Measurements from ENCODE around the gene AP3D1.

The AP3D1 gene

DNA sequence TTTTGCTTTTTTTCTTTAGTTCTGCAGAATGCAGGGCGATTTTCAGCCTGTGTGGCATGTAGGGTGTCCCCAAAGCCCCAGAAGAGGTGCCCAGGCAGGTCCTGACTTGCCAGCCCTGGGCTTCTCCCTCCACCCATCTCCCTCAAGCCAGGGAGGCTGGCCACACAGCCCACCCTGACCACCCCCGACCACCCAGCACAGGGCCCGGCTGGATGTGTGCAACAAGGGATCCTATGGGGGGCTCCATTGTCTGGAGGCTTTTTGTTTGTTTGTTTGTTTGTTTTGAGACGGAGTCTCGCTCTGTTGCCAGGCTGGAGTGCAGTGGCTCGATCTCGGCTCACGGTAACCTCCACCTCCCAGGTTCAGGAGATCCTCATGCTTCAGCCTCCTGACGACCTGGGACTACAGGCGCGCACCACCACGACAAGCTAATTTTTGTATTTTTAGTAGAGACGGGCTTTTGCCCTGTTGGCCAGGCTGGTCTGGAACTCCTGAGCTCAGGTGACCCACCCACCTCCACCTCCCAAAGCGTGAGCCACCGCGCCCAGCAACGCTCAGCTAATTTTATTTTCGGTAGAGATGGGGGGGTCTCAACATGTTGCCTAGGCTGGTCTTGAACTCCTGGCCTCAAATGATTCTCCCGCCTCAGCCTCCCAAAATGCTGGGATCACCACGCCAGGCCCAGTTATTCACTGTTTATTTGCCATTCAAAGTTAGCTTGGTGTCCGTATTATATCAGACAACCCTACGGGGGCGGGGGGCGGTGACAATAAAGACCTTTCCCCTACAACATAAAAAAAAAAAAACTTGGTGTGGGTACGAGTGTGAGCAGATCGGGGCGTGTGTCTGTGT lies 92.6 kb downstream of the AP3D1 start:
- H2BK15ac ChIP-seq (ENCODE audit: low read depth, poor library complexity, severe bottlenecking) = peak overlapping the region; percentile 39
- H3K79me1 ChIP-seq (replicated peaks; ENCODE audit: low read length, poor library complexity, severe bottlenecking) = no peaks in the 10 kb centered on the region
- H3K27ac ChIP-seq (ENCODE audit: low read length, poor library complexity, severe bottlenecking) = peak overlapping the region; percentile 94
- peak overlapping the region; percentile 89 to 96 for H3K18ac ChIP-seq (ENCODE audit: low read depth in 1 of 2, low read length in 2 of 2)
- H2BK12ac ChIP-seq (ENCODE audit: low read length in 2 of 2) = peak overlapping the region; percentile 80 to 97
- no peaks in the 10 kb centered on the region for H3K36me3 ChIP-seq (ENCODE audit: control insufficient read depth in 1 of 2, insufficient read depth in 2 of 2, low read depth in 1 of 2, low read length in 2 of 2)
- no peak overlapping the region for H3K23ac ChIP-seq (ENCODE audit: low read length in 2 of 2)
- DNase-seq = no peak
- peak overlapping the region; percentile 37 to 81 for H3K4ac ChIP-seq (ENCODE audit: low read depth in 1 of 2, low read length in 2 of 2)
- H2AK5ac ChIP-seq (ENCODE audit: low read length, severe bottlenecking) = peak overlapping the region; percentile 71
- H3K9ac ChIP-seq (ENCODE audit: low read length) = peak overlapping the region; percentile 90
- peak overlapping the region in 1 of 2 experiments; percentile 82 for H3K14ac ChIP-seq (ENCODE audit: low read length in 2 of 2)
- no peaks in the 10 kb centered on the region for H3K9me3 ChIP-seq (ENCODE audit: control insufficient read depth, low read length)
- H2BK120ac ChIP-seq (ENCODE audit: low read depth, low read length) = peak overlapping the region; percentile 86
- H3K4me1 ChIP-seq (ENCODE audit: control insufficient read depth, insufficient read depth, low read depth, low read length) = peaks cover 61% of the 10 kb centered on the region
- no peak overlapping the region for H2AFZ ChIP-seq (ENCODE audit: low read depth, low read length)
- H3K4me2 ChIP-seq (ENCODE audit: low read length, poor library complexity, severe bottlenecking) = no peak overlapping the region
- H3K4me3 ChIP-seq (ENCODE audit: insufficient read depth in 1 of 2, low read depth in 1 of 2, low read length in 2 of 2) = peak overlapping the region in 1 of 2 experiments; percentile 79
- H4K8ac ChIP-seq (ENCODE audit: low read length) = peak overlapping the region; percentile 99
- H4K91ac ChIP-seq (ENCODE audit: low read length) = peak overlapping the region; percentile 100
- no peaks in the 10 kb centered on the region for H3K27me3 ChIP-seq (ENCODE audit: control insufficient read depth in 1 of 2, insufficient read depth in 1 of 2, low read length in 2 of 2)
- H2BK5ac ChIP-seq (ENCODE audit: low read depth, low read length, poor library complexity, severe bottlenecking) = no peak overlapping the region
- WGBS = 96% methylated on average over 26 of the region's 27 CpGs

- H2BK5ac ChIP-seq (ENCODE audit: low read depth, low read length, poor library complexity, severe bottlenecking) = no peak overlapping the region
- peak overlapping the region; percentile 89 for H2AK5ac ChIP-seq (ENCODE audit: low read length, severe bottlenecking)
- no peak overlapping the region for H3K14ac ChIP-seq (ENCODE audit: low read length in 2 of 2)
- peak overlapping the region; percentile 97 for H2BK15ac ChIP-seq (ENCODE audit: low read depth, poor library complexity, severe bottlenecking)
- H3K36me3 ChIP-seq (ENCODE audit: control insufficient read depth in 1 of 2, insufficient read depth in 2 of 2, low read depth in 1 of 2, low read length in 2 of 2) = no peaks in the 10 kb centered on the region
- no peak overlapping the region for H3K4me3 ChIP-seq (ENCODE audit: insufficient read depth in 1 of 2, low read depth in 1 of 2, low read length in 2 of 2)
- DNase-seq = no peak
- H2BK12ac ChIP-seq (ENCODE audit: low read length in 2 of 2) = peak overlapping the region; percentile 38 to 80
- peak overlapping the region; percentile 74 for H4K8ac ChIP-seq (ENCODE audit: low read length)
- no peaks in the 10 kb centered on the region for H3K9me3 ChIP-seq (ENCODE audit: control insufficient read depth, low read length)
- no peak overlapping the region for H3K9ac ChIP-seq (ENCODE audit: low read length)
- peaks cover 60% of the 10 kb centered on the region for H3K4me1 ChIP-seq (ENCODE audit: control insufficient read depth, insufficient read depth, low read depth, low read length)
- H3K27me3 ChIP-seq (ENCODE audit: control insufficient read depth in 1 of 2, insufficient read depth in 1 of 2, low read length in 2 of 2) = no peaks in the 10 kb centered on the region
- H3K79me1 ChIP-seq (replicated peaks; ENCODE audit: low read length, poor library complexity, severe bottlenecking) = no peaks in the 10 kb centered on the region
- H2AFZ ChIP-seq (ENCODE audit: low read depth, low read length) = no peak overlapping the region
- peak overlapping the region; percentile 86 for H2BK120ac ChIP-seq (ENCODE audit: low read depth, low read length)
- H3K23ac ChIP-seq (ENCODE audit: low read length in 2 of 2) = no peak overlapping the region
- no peak overlapping the region for H3K27ac ChIP-seq (ENCODE audit: low read length, poor library complexity, severe bottlenecking)
- WGBS = 95% methylated on average over 23 of the region's 23 CpGs
- no peak overlapping the region for H3K4me2 ChIP-seq (ENCODE audit: low read length, poor library complexity, severe bottlenecking)
- H4K91ac ChIP-seq (ENCODE audit: low read length) = peak overlapping the region; percentile 74
- peak overlapping the region; percentile 49 to 89 for H3K18ac ChIP-seq (ENCODE audit: low read depth in 1 of 2, low read length in 2 of 2)
- H3K4ac ChIP-seq (ENCODE audit: low read depth in 1 of 2, low read length in 2 of 2) = peak overlapping the region; percentile 19 to 81
Observed at GRCh38 chr19:2057484-2058469, 93.6 kb downstream of the AP3D1 start.

DNA sequence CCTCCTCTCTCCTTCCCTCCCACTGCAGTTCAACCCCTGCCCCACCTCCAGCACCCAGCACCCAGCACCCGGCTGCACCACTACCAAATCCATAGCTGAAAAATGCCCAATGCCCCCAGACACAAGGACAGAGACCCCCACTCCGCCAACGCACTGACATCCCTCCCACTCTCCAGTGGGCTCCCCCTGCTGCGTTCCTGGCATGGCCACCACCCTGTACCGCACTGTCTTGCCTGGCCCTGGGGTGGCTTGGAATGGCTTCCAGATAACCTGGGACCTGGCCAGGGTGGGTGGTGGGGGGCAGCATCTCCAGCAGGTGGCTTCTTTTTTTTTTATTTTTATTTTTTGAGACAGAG lies 94.6 kb downstream of the AP3D1 start:
- Histone ChIP-seq H3K18ac (ENCODE audit: low read depth in 1 of 2, low read length in 2 of 2) (peak overlapping the region in 1 of 2 experiments; percentile 91), H2BK120ac (ENCODE audit: low read depth, low read length) (no peak overlapping the region), H4K91ac (ENCODE audit: low read length) (peak overlapping the region; percentile 40), H3K27ac (ENCODE audit: low read length, poor library complexity, severe bottlenecking) (no peak overlapping the region), H3K4me2 (ENCODE audit: low read length, poor library complexity, severe bottlenecking) (no peak overlapping the region), H2AFZ (ENCODE audit: low read depth, low read length) (no peak overlapping the region), H2AK5ac (ENCODE audit: low read length, severe bottlenecking) (peak overlapping the region; percentile 76), H3K23ac (ENCODE audit: low read length in 2 of 2) (peak overlapping the region in 1 of 2 experiments; percentile 87), H3K36me3 (ENCODE audit: control insufficient read depth in 1 of 2, insufficient read depth in 2 of 2, low read depth in 1 of 2, low read length in 2 of 2) (no peaks in the 10 kb centered on the region), H3K4ac (ENCODE audit: low read depth in 1 of 2, low read length in 2 of 2) (peak overlapping the region; percentile 16 to 92), H2BK5ac (ENCODE audit: low read depth, low read length, poor library complexity, severe bottlenecking) (no peak overlapping the region), H2BK15ac (ENCODE audit: low read depth, poor library complexity, severe bottlenecking) (peak overlapping the region; percentile 44), H3K4me3 (ENCODE audit: insufficient read depth in 1 of 2, low read depth in 1 of 2, low read length in 2 of 2) (no peak overlapping the region), H3K4me1 (ENCODE audit: control insufficient read depth, insufficient read depth, low read depth, low read length) (peaks cover 54% of the 10 kb centered on the region), H3K27me3 (ENCODE audit: control insufficient read depth in 1 of 2, insufficient read depth in 1 of 2, low read length in 2 of 2) (no peaks in the 10 kb centered on the region), H3K79me1 (replicated peaks; ENCODE audit: low read length, poor library complexity, severe bottlenecking) (no peaks in the 10 kb centered on the region), H3K14ac (ENCODE audit: low read length in 2 of 2) (peak overlapping the region in 1 of 2 experiments; percentile 79), H3K9me3 (ENCODE audit: control insufficient read depth, low read length) (no peaks in the 10 kb centered on the region), H3K9ac (ENCODE audit: low read length) (no peak overlapping the region), H4K8ac (ENCODE audit: low read length) (peak overlapping the region; percentile 38), H2BK12ac (ENCODE audit: low read length in 2 of 2) (peak overlapping the region; percentile 29 to 100)
- DNase-seq = no peak
- 76% methylated on average over 5 of the region's 5 CpGs for WGBS
